Measurements from ENCODE around the gene TPRX2.

DNA sequence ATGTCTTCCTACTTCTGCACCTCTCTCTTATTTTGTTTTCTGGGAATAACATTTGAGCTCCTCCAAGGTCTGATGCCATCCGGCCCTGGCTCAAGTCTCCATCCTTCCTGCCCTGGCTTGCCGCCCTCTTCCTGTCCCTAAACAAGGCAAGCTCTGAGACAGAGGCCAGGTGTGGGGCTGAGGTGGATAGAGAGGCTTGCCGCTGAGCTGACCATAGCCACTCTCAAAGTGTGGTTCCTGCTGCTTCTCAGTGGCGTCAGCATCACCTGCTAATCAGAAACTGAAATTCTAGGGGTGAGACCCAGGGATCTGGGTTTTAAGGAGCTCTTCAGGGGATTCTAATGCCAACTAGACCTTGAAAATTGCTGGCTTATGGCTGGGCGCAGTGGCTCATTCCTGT lies 6.0 kb upstream of the TPRX2 start:
- no peak for TF ChIP-seq CTCF (IDR thresholded peaks at IDR 0.05)
- no peak for TF ChIP-seq POLR2A (IDR thresholded peaks at IDR 0.05)
